Right lobe of liver (tissue), 4 donors: Measurements from ENCODE around the gene PTCRA.

Source experiments
- POLR2A ChIP-seq: fragments of 450-650 bp; IDR thresholded peaks from one replicate; pipeline ENCODE4 v1.6.1; 2017; ENCODE audit warnings: antibody characterized with exemption, mild to moderate bottlenecking
- TF ChIP-seq, protein P1 (sequence below), 4 donors: fragments of 200-600 bp in 3 of 4; fragments of 450-650 bp in 1 of 4; IDR thresholded peaks; one replicate each; pipeline versions ENCODE4 v1.5.1 to v1.8.0; 2016 to 2022; ENCODE audit warnings: antibody characterized with exemption in 4 of 4, mild to moderate bottlenecking in 2 of 4
- donor health status: DM: no; HTN: no; CAD: no.
- donor health status: DM: no; HTN: no; CAD: no.
- donor health status: DM: no; HTN: yes; CAD: no.

DNA sequence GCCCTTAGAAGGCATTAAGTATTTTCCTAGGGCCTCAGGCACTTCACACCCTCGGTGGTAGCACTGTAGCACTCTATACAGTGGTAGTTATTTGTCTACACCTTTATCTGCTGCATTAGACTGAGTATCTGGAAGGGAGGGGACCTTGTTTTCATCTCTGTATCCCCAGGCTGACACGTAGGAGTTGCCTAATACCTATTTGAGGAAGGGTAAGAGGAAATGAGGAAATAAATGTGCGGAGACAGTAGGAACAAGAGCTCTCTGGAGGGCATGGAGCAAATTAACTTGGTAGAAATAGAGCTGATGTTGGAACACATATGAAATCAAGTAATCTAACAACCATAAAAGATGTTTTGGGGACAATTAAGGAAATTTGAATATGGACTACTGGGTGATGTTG lies 17.4 kb downstream of the PTCRA start:
- TF ChIP-seq, protein P1, sequence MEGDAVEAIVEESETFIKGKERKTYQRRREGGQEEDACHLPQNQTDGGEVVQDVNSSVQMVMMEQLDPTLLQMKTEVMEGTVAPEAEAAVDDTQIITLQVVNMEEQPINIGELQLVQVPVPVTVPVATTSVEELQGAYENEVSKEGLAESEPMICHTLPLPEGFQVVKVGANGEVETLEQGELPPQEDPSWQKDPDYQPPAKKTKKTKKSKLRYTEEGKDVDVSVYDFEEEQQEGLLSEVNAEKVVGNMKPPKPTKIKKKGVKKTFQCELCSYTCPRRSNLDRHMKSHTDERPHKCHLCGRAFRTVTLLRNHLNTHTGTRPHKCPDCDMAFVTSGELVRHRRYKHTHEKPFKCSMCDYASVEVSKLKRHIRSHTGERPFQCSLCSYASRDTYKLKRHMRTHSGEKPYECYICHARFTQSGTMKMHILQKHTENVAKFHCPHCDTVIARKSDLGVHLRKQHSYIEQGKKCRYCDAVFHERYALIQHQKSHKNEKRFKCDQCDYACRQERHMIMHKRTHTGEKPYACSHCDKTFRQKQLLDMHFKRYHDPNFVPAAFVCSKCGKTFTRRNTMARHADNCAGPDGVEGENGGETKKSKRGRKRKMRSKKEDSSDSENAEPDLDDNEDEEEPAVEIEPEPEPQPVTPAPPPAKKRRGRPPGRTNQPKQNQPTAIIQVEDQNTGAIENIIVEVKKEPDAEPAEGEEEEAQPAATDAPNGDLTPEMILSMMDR (IDR thresholded peaks at IDR 0.05) = no peak
- no peak for TF ChIP-seq POLR2A
